SU-DHL-6 (cell line): ENCODE results near the gene PPWD1.
A peak's percentile ranks its signal among the peaks of the same experiment; 100 is the strongest.

Experiments
- H2AFZ ChIP-seq: fragments of 200-600 bp; sonication (generic); 2 replicates; pipeline ENCODE4 v1.6.1; 2014; ENCODE audit warnings: low read depth, mild to moderate bottlenecking, moderate library complexity, mixed read lengths, antibody characterized with exemption, low read length; ENCODE audit not compliant: severe bottlenecking
- H3F3A ChIP-seq: fragments of 200-600 bp; shearing (Covaris generic); 2 replicates; pipeline ENCODE4 v1.6.0; 2016; ENCODE audit warnings: antibody characterized with exemption, mild to moderate bottlenecking; ENCODE audit not compliant: insufficient read depth
- H3K27ac ChIP-seq: fragments of 200-600 bp; sonication (generic); 2 replicates; pipeline ENCODE4 v1.5.1; 2016; ENCODE audit warnings: low read depth, mild to moderate bottlenecking, low read length, moderate library complexity, mixed read lengths
- H3K27me3 ChIP-seq: fragments of 200-600 bp; sonication (generic), shearing (Covaris generic); 2 replicates; pipeline ENCODE4 v1.6.0; 2014; ENCODE audit warnings: mild to moderate bottlenecking, low read length
- H3K36me3 ChIP-seq: fragments of 200-600 bp; sonication (generic); 2 replicates; pipeline ENCODE4 v1.6.1; 2014; ENCODE audit warnings: mild to moderate bottlenecking, low read length, mixed read lengths
- H3K4me2 ChIP-seq: fragments of 300-600, 200-600 bp; shearing (Covaris generic), sonication (generic); 2 replicates; pipeline ENCODE4 v1.6.0; 2014; ENCODE audit warnings: low read length, low read depth, mild to moderate bottlenecking; ENCODE audit not compliant: poor library complexity, severe bottlenecking
- H3K4me3 ChIP-seq: fragments of 200-600 bp; sonication (generic); 2 replicates; pipeline ENCODE4 v1.5.1; 2014; ENCODE audit warnings: antibody characterized with exemption, low read length, mild to moderate bottlenecking, mixed read lengths; ENCODE audit not compliant: insufficient read depth, poor library complexity, severe bottlenecking
- H3K79me2 ChIP-seq: fragments of 200-600 bp; sonication (generic); 2 replicates; pipeline ENCODE4 v1.6.1; 2014; ENCODE audit warnings: mild to moderate bottlenecking, low read length, moderate library complexity; ENCODE audit not compliant: insufficient read depth
- H3K9ac ChIP-seq: fragments of 200-600 bp; sonication (generic); 2 replicates; pipeline ENCODE4 v1.7.0; 2014; ENCODE audit warnings: mild to moderate bottlenecking, low read length
- H3K9me2 ChIP-seq: fragments of 200-600 bp; sonication (generic); replicated peaks from 2 replicates; pipeline ENCODE4 v1.6.1; 2014; ENCODE audit warnings: low read length; ENCODE audit not compliant: insufficient read depth
- H3K9me3 ChIP-seq: fragments of 200-600 bp; sonication (generic); 2 replicates; pipeline ENCODE4 v1.6.1; 2014; ENCODE audit warnings: low read length, mixed read lengths; ENCODE audit not compliant: insufficient read depth
- H4K20me1 ChIP-seq: fragments of 200-600 bp; sonication (generic); 2 replicates; pipeline ENCODE4 v1.6.1; 2014; ENCODE audit warnings: low read depth, mild to moderate bottlenecking, antibody characterized with exemption, low read length, moderate library complexity, mixed read lengths
- EZH2phosphoT487 ChIP-seq: fragments of 200-600 bp; sonication (generic), shearing (Covaris generic); conservative IDR thresholded peaks from 2 replicates; pipeline ENCODE4 v1.6.1; 2018; ENCODE audit warnings: mild to moderate bottlenecking, antibody characterized with exemption, low read length, moderate library complexity, mixed read lengths
- TF ChIP-seq, protein P1 (sequence below): fragments of 200-600 bp; sonication (generic); IDR thresholded peaks from one replicate; pipeline ENCODE4 v1.5.1; 2017; ENCODE audit warnings: antibody characterized with exemption, mild to moderate bottlenecking, low read length, moderate library complexity; ENCODE audit not compliant: insufficient read depth, poor library complexity, severe bottlenecking

The PPWD1 gene

DNA sequence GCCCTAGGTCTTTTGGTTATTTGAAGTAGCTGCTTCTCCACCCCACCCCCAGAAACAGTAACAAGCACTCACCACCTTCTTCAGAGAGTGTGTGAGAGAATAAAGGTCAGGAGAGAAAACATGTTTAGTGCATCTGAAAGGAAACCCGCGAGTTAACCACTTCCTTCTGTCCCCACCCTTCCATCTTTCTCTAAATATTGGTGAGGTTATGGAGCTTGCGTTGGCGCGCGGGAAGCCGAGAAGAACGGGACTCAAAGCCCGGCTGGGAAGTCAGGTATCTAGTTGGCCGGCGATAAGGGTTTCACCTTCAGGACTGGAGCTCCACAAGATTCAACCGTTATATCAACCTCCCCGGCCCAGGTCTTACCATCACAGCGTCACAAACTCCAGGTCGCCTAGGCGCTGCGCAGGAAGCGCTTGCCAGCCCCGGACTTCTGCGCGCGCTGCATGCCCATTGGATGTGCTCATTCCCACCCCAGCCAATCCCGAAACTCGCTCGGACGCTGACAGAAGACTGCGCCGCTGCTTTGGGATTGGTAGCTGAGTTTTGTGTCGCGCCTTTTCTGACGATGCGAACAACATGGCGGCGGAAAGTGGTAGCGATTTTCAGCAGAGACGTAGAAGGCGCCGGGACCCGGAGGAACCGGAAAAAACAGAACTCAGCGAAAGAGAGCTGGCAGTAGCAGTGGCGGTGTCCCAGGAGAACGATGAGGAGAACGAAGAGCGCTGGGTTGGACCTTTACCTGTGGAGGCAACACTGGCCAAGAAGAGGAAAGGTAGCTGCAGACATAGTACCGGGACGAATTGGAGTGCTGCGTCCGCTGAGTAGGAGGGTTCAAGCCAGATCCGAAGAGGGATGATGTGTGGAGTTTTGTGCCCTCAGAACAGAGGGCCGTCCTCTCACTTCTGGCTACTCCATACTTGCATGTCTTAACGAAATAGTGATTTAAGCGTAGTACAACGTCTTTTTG is at the start of gene PPWD1, which contains the start of gene CENPK:
Gene PPWD1 (plus strand): TSS at position 566 of the 971 bp plus-strand sequence. CDS start 15 bp downstream, at position 581.
Gene CENPK (minus strand): TSS at position 438 of the 971 bp plus-strand sequence. CDS start 8,261 bp downstream, outside the sequence.
- peaks cover 13% of the 10 kb centered on the region; the same call in 1 of the 2 replicates for H3F3A ChIP-seq
- peak within 1 kb of the TSS; percentile 91 for H3K9ac ChIP-seq
- H2AFZ ChIP-seq = peak within 1 kb of the TSS; percentile 86
- no peaks in the 10 kb centered on the region for H4K20me1 ChIP-seq
- peaks cover 30% of the 10 kb centered on the region; the same call in 1 of the 2 replicates for H3K36me3 ChIP-seq
- H3K4me2 ChIP-seq = peak within 1 kb of the TSS; percentile 90
- H3K79me2 ChIP-seq = peaks cover 77% of the 10 kb centered on the region
- H3K9me2 ChIP-seq = no peaks in the 10 kb centered on the region
- peak within 1 kb of the TSS; percentile 79 for H3K27ac ChIP-seq
- TF ChIP-seq EZH2phosphoT487 = no peak
- TF ChIP-seq, protein P1, sequence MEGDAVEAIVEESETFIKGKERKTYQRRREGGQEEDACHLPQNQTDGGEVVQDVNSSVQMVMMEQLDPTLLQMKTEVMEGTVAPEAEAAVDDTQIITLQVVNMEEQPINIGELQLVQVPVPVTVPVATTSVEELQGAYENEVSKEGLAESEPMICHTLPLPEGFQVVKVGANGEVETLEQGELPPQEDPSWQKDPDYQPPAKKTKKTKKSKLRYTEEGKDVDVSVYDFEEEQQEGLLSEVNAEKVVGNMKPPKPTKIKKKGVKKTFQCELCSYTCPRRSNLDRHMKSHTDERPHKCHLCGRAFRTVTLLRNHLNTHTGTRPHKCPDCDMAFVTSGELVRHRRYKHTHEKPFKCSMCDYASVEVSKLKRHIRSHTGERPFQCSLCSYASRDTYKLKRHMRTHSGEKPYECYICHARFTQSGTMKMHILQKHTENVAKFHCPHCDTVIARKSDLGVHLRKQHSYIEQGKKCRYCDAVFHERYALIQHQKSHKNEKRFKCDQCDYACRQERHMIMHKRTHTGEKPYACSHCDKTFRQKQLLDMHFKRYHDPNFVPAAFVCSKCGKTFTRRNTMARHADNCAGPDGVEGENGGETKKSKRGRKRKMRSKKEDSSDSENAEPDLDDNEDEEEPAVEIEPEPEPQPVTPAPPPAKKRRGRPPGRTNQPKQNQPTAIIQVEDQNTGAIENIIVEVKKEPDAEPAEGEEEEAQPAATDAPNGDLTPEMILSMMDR = no peak
- no peaks in the 10 kb centered on the region for H3K27me3 ChIP-seq
- no peaks in the 10 kb centered on the region for H3K9me3 ChIP-seq
- peak within 1 kb of the TSS; percentile 98 for H3K4me3 ChIP-seq

DNA sequence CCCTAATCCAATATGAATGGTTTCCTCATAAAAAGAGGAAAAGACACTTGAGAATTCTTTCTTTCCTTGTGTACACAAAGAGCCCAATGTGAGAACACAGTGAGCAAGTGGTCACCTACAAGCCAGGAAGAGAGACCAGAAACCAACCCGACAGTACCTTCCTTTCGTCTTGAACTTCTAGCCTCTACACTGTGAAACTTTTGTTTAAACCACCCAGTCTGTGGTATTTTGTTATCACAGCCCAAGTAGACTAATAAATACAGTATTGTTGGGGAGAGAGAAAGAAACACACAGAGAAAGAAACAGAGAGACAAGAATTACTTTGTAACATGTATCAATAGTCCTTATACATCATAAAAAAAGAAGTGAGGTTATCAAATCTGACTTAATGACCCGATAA is 37.4 kb upstream of the PPWD1 start:
- peaks cover 50% of the 10 kb centered on the region; the same call in 1 of the 2 replicates for H3K36me3 ChIP-seq

DNA sequence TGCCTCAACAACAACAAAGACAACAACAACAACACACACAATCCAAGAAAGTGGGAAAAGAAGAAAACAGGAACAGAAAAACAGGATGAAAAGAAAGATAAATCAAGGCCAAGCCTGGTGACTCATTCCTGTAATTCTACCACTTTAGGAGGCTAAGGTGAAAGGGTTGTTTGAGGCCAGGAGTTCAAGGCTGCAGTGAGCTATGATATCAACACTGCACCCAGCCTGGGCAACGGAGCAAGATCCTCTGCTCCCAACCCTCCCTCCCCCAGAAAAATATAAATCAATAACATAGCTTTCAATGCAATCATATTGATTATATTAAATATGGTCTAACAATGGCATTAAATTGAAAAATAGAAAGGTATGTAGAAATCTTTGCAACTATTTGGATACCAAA is 32.2 kb upstream of the PPWD1 start:
- Histone ChIP-seq H3K36me3 (peaks cover 28% of the 10 kb centered on the region; the same call in 1 of the 2 replicates), H3K27ac (no peak overlapping the region), H3K9ac (no peak overlapping the region), H3K4me2 (no peak overlapping the region), H3K79me2 (no peaks in the 10 kb centered on the region), H3K4me3 (no peak overlapping the region), H3K27me3 (no peaks in the 10 kb centered on the region), H3F3A (peaks cover 5% of the 10 kb centered on the region; the same call in 1 of the 2 replicates), H3K9me2 (no peaks in the 10 kb centered on the region), H3K9me3 (no peaks in the 10 kb centered on the region), H4K20me1 (no peaks in the 10 kb centered on the region), H2AFZ (no peak overlapping the region)
- TF ChIP-seq EZH2phosphoT487 = no peak
- TF ChIP-seq, protein P1 = no peak

More for the DNA sequence above, 37.4 kb upstream of the PPWD1 start:
- no peaks in the 10 kb centered on the region for H3K9me3 ChIP-seq
- no peak overlapping the region for H2AFZ ChIP-seq
- no peaks in the 10 kb centered on the region for H4K20me1 ChIP-seq
- H3F3A ChIP-seq = peaks cover 5% of the 10 kb centered on the region; the same call in 1 of the 2 replicates
- TF ChIP-seq, protein P1 = no peak
- no peak for TF ChIP-seq EZH2phosphoT487
- no peaks in the 10 kb centered on the region for H3K9me2 ChIP-seq
- no peak overlapping the region for H3K27ac ChIP-seq
- no peaks in the 10 kb centered on the region for H3K27me3 ChIP-seq
- H3K9ac ChIP-seq = no peak overlapping the region
- no peak overlapping the region for H3K4me3 ChIP-seq
- H3K4me2 ChIP-seq = no peak overlapping the region
- no peaks in the 10 kb centered on the region for H3K79me2 ChIP-seq
